ENCODE measurements around the gene ANKRD55. TPM values are rescaled to one million over a fixed set of nuclear protein-coding genes. Genes with fewer than 3 reads are reported as not detected.

ANKRD55 gene
- total RNA-seq, 4 donors from 2014 or later, result 0.44 to 0.46 TPM; not detected in 2

GRCh38 chr5:56053363-56053762, 179.8 kb downstream of the ANKRD55 start:
- no peak for DNase-seq (ENCODE audit: low spot score)
- no peak for TF ChIP-seq CTCF (IDR thresholded peaks at IDR 0.05)
- no peak for ATAC-seq (ENCODE audit: low FRiP score)

- no peak for TF ChIP-seq CTCF (IDR thresholded peaks at IDR 0.05)
- DNase-seq (ENCODE audit: low spot score) (no peak), ATAC-seq (ENCODE audit: low FRiP score) (no peak)
These were observed 180.4 kb downstream of the ANKRD55 start for GRCh38 chr5:56052735-56053134.

- ATAC-seq (ENCODE audit: low FRiP score), result no peak
- DNase-seq (ENCODE audit: low spot score), result no peak
- TF ChIP-seq CTCF (IDR thresholded peaks at IDR 0.05), result no peak
These were observed 182.4 kb downstream of the ANKRD55 start for GRCh38 chr5:56050551-56051255.

Small RNAs within 50 kb of the gene (small RNA-seq; reads per million reads assigned to genes)
- gene RNA5SP184, result not detected
- not detected for gene RNA5SP185
- gene RNU6-299P, result not detected

Other genes with a start within 250 kb of the ANKRD55 start
- gene IL6ST, start 238.4 kb downstream of the ANKRD55 start, total RNA-seq, result 100 to 1,000 TPM; 555 to 806 (median 682) TPM